Globus pallidus (tissue), 1 donor: ENCODE measurements around the gene GNA12.
"Not testable (repeated sequence)": the region's sequence is repeated elsewhere in the genome, so short reads cannot be mapped to it uniquely, and the experiment has no call there.

Experiments used
- DNase-seq: peaks from one replicate; pipeline ENCODE4 v3.0.0-alpha.2; 2015; ENCODE audit warnings: low spot score

The GNA12 gene

DNA sequence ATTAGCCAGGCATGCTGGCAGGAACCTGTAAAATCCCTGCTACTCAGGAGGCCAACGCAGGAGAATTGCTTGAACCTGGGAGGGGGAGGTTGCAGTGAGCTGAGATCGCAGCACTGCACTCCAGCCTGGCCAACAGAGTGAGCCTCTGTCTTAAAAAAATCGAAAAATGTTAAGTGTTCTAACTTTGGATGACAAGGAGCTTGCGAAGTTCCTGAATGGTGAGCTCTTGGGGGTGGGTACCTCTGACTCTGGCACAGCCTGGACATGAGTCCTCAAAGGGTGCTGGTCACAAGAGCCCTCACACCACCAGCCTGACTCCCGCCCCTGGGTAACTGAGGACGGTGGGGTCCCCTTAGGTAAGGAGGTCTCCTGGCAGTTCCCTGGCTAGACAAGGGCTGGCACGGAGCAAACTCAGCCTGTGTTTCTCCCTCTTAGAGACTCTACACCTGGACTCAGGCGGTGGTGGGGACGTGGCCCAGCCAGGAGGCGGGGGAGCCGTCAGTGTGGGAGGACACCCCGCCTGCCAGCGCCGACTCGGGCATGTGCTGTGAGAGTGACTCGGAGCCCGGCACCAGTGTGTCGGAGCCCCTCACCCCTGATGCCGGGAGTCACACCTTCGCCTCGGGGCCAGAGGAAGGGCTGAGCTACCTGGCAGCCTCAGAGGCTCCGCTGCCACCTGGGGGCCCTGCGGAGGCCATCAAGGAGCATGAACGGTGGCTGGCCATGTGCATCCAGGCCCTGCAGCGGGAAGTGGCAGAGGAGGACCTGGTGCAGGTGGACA, 132.0 kb downstream of the GNA12 start:
- no peak for DNase-seq

DNA sequence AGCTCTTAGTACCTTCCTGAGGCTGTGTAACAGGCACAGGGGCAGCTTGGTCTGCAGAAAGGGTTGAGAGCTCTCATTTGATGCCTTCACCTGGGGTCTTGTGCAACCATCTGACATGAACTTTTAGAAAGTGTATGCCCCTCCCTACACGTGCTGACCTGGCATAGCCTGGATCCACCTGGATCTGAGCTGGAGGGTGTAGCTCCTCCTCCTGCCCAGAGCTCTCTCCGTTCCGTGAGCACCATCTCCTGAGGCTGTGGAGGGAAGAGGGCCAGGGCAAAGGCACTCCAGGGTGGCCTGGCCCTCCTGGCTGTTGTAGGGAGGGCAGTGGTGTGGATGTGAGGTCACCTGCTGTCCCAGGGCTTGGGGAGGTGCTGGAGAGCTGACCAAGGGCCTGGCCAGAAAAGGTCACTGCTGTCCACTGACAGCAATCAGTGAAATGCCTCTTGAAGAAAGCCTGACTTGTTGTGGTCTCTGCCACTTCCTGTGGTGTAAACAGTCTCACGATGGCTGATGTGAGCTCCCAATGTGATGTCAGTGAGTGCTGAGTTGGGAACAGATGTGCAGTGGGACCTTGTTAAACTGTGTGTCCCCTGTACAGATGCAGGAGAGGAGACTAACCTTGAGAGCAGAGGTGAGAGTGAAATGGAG, 133.1 kb downstream of the GNA12 start:
- DNase-seq = no peak

DNA sequence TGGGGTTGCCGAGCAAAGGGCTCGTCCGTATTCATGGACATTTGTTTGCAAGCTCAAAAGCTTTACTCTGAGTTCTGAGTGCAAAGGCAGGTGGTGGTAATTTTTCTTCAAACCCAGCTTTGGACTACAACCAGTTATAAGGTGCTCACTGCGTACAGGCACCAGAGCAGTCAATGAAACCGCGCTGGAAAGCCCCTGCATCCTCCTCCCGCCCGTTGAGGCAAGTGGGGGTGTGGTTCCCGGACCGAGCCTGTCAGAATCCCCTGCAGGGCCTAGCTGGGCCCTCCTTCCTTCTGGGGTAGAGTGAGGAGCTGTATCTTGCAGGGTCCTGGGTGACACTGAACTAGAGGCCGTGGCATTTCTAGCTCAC, 133.8 kb downstream of the GNA12 start:
- DNase-seq = no peak

DNA sequence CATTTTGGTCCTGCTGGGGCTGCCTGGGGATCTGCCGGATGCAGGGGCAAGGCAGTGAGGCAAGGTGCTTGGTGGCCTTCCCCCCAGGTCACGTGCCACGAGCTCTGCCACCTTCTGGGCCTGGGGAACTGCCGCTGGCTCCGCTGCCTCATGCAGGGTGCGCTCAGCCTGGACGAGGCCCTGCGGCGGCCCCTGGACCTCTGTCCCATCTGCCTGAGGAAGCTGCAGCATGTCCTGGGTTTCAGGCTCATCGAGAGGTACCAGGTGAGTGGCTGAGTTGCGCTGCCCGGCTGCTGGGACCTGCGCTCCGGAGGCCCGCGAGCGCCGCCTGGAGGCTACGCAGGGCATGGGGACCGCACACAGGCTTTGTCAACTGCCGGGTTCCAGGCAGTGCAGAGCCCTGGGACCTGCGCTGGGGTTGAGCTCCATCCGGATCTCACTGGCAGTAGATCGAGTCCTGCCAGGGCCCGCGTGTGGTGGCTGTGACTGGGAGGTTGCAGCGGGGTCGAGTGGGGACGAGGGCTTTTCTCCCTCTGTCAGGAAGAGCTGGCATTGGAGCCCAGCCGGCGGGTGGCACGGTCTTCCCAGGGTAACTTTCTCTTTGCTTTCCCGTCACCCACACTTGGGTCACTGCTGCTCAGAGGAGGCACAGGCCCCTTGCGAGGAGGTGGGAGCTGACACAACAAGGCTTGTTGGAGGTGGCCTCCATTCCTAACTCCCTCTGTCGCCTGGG, 134.4 kb downstream of the GNA12 start:
- peak; percentile 57 for DNase-seq

DNA sequence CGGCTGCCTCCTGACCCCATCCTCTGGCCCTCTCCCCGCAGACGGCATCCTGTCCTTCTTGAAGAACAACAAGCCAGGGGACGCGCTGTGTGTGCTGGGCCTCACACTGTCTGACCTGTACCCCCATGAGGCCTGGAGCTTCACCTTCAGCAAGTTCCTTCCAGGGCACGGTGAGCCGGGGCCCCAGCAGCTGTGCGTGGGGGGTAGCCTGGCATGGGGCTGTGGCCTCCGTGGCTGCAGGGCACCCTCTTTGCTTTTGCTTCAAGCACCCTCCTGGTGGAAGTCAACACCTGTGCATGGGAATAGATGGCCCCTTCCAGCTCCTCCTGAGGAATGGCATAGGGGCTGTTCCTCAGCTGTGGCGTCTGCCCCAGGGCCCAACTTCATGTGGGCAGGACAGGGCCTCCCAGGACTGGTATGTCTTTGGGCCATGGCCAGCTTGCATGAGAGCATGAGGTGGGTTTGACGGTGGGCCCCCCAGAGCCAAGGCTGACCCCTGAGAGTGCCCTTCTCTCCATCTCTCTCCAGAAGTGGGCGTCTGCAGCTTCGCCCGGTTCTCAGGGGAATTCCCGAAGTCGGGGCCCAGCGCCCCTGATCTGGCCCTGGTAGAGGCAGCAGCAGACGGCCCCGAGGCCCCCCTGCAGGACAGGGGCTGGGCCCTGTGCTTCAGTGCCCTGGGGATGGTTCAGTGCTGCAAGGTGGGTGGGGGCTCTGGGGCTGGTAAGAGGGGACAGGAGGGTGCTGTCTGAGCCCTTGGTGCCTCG, 135.4 kb downstream of the GNA12 start:
- DNase-seq = no peak

DNA sequence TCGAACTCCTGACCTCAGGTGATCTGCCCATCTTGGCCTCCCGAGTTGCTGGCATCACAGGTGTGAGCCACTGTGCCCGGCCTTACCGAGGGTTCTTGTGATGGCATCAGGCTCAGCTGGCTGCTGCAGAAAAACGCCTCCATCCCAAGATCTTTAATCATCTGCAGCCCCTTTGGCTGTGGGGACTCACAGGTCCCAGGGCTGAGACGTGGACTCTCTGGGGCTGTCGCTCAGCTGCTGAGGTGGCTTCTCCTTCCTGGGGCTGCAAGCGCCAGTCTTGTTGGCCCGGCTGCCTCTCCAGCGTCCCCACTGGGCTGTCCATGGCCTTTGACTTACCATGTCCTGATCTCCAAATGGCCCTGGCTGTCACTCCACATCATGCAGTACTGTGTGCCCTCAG, 136.1 kb downstream of the GNA12 start:
- no peak for DNase-seq

DNA sequence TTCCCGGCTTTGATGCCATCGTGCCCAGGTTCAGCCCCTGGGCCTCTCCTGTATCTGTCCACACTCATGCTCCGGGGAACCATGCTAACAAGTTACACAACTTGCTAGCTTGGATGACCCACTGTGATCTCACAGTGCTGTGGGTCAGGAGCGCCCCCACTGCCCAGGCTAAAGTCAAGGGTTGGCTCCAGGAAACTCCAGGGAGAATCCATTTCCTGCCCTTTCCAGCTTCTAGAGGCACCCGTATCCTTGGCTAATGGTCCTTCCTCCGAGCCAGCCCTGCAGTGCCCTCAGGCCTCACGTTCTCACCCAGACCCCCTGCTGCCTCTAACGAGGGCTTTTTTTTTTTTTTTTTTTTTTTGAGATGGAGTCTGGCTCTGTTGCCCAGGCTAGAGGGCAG, 136.6 kb downstream of the GNA12 start:
- no peak for DNase-seq

DNA sequence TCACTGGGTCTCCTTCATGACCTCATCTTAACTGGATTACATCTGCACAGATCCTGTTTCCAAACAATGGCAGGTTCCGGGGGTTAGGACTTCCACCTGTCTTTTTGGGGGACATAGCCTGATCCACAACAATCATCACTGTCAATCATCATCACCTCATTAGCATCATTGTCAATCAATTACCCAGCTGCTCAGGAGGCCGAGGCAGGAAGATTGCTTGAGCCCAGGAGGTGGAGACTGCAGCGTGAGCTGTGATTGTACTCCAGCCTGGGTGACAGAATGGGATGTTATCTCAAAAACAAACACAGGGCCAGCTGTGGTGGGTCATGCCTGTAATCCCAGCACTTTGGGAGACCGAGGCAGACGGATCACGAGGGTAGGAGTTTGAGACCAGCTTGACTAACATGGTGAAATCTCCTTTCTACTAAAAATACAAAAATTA, 137.4 kb downstream of the GNA12 start:
- DNase-seq = no peak

DNA sequence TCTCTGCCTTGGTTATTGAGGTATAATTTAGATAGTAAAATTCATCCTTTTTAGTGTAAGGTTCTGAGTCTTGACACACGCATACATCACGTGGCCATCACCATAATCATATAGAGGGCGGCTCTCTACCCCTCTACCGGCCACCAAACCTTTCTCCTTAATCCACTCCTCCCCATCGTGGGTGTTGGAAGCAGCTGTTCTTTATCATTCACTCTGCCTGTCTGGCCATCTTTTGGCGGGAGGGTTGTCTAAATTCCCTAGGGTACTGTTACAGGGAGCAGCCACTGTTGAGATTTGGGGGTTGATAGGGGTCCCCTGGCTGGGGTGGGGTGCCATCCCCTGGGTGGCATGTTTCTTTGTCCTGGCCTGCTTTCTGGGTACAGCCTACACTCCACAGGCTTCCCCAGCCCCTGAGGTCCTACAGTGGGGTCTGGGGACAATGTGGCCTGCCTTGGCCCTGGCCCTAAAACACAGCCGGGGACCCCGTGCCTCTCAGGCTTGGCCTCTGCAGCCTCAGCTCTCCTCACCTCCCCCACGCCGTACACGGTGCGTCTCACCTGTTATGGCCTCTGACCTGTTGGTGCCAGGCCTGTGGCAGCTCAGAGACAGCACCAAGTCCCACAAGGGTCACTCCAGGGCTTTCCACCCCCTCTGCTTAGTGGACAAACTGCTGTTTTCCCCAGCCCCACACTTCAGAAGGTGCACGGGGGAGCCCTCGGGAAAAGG, 138.6 kb downstream of the GNA12 start:
- DNase-seq = no peak

DNA sequence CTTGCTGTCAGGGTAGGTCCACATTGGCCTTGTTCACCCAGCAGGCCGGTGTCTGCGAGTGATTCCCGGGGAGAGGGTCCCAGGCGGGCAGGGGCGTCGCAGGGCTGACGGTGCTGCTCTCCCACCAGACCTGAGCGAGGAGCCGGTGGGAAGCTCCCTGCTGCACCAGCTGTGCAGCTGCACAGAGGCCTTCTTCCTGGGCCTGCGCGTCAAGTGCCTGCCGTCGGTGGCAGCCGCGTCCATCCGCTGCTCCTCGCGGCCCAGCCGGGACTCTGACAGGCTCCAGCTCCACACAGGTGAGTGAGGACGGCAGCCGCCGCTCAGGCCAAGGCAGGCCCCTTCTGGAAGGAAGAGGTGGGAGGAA, 141.5 kb downstream of the GNA12 start:
- DNase-seq = no peak

DNA sequence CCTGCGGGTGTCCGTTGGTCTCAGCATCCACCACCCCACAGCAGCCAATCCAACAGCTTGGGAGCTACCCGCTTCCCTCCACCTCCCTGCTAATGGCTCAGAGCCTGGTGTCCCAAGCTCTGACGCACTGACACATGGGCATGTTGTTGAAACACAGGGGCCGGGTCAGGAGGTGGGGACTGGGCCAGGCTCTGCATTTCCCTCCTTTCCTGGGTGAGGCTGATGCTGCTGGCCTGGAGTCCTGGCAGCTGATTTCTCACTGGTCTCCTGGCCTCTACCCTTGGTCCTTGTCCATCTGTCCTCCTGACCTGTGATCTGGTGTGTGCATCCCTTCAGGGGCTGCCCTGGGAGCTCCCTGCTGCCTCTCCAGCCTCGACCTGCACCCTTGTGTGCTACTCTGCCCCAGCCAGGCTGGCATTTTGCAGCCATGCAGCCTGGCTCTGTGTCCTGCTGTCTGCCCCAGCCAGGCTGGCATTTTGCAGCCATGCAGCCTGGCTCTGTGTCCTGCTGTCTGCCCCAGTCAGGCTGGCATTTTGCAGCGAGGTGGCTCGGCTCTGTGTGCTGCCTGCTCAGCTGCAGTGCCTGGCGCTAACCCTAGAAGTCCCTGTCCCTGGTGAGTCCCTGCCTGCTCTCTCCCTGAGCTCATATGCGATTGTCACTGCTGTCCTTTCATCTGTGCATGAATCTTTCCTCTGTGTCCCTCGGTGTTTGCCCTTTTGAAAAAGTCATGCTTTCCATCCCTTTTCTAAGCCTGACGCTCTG, 142.1 kb downstream of the GNA12 start:
- DNase-seq = peak; percentile 92

DNA sequence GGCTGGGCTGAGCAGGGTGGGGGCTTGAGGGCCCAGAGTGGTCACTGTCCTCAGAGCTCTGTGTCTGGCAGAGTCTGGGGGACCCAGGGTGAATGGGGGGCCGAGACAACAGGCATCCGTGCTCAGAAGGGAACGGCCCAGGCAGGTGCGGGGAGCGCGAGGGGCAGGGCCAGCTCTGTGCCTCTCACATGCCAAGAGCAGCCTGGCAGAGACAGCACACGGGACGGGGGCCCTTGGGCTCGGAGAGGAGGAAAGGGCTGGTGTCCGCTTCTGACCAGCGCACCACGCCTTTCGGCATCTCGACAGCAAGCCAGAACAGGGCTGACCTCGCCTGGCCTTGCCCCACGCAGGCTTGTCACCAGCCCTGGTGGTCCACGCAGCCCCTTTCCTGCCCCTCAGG, 142.7 kb downstream of the GNA12 start:
- DNase-seq = no peak

DNA sequence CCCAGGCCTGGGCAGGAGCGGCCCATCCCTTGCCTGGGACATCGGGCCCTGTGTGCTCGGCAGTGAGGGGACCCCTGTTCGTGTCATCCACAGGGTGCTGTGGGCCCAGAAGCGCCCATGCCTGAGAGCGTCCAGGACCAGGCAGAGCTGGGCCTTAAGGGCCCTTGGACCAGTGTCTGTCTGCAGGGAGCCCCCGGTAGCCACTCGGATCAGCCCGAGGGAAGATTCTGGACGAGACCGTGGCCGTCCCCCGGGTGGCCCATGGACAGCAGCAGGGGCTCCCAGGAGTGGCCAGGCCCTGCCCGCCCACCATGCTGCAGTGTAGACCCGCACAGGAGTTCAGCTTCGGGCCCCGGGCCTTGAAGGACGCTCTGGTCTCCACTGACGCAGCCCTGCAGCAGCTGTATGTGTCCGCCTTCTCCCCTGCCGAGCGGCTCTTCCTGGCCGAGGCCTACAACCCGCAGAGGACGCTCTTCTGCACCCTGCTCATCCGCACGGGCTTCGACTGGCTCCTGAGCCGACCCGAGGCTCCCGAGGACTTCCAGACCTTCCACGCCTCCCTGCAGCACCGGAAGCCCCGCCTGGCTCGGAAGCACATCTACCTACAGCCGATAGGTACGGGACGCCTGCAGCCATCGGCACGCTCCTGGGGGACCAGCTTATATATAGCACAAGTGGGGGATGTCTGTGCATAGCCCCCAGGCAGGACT, 143.8 kb downstream of the GNA12 start:
- DNase-seq = no peak

DNA sequence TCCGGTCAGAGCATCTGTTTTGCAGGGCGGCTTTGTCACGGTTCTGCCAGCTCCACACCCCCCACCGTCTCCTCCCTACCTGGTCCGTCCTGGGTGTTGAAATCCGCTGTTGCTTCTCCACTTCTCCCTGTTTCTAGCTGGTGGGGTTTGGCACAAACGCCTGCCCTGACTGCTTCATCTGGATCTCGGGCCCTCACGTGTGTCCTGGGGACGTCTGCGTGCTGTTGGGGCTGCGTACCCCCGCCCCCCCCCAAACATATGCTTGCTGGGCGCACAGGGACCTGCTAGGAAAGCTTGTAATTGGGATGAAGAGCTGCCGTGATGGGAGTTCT, 144.9 kb downstream of the GNA12 start:
- DNase-seq = no peak

DNA sequence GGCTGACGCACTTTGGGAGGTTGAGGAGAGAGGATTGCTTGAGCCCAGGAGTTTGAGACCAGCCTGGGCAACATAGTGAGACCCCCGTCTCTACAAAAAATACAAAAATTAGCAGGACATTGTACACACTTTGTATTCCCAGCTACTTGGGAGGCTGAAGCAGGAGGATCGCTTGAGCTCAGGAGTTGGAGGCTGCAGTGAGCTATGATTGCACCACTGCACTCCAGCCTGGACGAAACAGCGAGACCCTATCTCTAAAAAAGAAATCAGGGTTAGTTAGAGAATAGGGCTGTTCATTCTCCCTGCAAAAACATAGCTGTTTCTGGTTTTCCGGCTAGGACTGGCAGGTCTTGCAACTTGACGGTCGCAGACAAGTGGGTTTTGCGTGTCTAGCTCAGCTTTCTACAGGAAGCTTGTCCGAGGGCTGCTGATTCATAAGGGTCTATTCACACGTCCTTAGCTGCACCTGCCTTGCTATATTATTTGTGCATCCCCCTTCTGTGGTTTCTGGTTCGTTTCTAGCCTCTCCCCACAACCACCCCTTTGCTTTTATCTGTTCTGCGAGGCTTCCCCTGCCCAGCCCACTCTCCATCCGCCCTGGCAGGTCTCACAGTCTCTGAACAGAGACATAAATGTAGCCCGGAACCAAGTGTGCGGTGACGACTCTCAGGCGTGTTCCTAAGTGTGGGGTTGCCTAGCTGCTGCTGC, 145.4 kb downstream of the GNA12 start:
- no peak for DNase-seq

DNA sequence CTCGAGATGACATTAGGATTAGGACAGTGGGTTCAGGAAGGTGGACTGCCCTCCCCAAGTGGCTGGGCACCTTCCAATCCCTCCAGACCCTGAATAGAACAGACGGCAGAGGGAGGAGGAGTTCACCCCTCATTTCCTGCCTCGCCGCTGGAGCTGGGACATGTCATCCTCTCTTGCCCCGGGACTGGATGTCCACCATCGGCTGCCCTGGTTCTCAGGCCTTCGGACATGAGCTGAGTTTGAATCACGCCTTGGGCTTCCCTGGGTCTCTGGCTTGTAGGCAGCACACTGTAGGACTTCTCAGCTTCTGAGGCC, 150.0 kb downstream of the GNA12 start:
- DNase-seq = not testable (repeated sequence)

DNA sequence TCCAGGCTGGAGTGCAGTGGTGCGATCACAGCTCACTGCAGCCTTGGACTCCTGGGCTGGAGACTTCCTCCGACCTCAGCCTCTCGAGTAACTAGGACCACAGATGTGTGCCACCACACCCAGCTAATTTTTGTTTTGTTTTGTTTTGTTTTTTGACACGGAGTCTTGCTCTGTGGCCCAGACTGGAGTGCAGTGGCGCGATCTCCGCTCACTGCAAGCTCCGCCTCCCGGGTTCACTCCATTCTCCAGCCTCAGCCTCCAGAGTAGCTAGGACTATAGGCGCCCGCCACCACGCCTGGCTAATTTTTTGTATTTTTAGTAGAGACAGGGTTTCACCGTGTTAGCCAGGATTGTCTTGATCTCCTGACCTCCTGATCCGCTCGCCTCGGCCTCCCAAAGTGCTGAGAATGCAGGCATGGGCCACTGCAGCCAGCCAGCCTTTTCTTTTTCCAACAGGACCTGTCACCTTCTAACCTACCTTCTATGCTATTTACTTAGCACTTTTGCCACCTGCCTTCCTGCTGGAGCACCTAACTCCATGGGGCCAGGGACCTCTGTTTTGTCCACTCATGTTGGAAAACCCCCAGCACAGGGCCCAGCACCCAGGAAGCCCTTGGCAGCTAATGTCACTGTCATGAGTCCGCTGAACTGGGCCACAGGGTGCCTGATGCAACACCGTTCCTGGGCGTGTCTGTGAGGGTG, 150.5 kb downstream of the GNA12 start:
- not testable (repeated sequence) for DNase-seq

DNA sequence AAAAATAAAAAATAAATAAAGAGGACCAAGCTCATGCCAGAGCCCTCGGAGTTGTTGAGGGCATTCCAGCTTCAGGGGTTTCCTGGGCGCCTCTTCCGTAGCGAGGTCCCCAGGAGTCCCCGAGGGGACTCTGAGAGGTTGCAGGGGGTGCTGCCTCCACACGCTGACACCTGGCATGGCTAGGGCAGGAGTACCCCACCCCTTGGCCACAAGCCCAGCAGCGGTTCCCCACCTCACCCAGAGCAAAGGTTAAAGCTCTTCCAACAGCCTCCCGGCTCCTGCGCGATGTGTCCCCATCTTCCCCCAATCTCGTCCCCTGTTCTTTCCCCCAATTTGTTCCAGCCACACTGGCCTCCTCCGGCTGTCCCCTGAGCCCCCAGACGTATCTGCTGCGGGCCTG, 151.6 kb downstream of the GNA12 start:
- no peak for DNase-seq

DNA sequence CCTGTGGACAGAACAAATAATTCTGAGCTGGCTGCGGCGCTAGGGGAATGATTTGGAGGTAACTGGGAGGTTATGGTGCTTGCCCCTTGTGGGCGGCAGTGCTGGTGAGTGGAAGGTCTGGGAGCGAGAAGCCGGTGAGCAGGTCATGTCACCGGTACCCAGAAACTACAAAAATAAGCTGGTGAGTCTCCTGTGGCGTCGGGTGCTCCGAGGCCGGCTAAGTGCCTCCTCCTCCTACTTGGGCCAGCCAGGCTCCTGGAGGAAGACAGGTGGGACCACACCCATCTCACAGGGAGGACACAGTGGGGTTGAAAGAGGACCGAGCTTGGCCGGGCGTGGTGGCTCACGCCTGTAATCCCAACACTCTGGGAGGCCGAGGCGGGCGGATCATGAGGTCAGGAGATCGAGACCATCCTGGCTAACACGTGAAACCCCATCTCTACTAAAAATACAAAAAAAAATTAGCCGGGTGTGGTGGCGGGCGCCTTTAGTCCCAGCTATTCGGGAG, 152.1 kb downstream of the GNA12 start:
- not testable (repeated sequence) for DNase-seq
